Naive thymus-derived CD4-positive, alpha-beta T cell (primary cell): ENCODE results near the gene ULK3. TPM values are rescaled to one million over a fixed set of nuclear protein-coding genes. Genes with fewer than 3 reads are reported as not detected.

Source experiments
- microRNA-seq: library from miRNA; unstranded; fragments of <30 nt; microRNA quantifications from one replicate; pipeline ENCODE4 v1.2.0, GENCODE V29; 2022; ENCODE audit warnings: borderline microRNAs expressed
- polyA plus RNA-seq, 2 donors: library from polyadenylated mRNA; unstranded; fragments of 300-500 nt; fragmentation: Illumina TruSeq; gene quantifications; one replicate each; pipeline ENCODE4 v1.2.3, GENCODE V29; 2021
- total RNA-seq, 6 experiments: library from RNA in 5 of 6; stranded (reverse) in 5 of 6; gene quantifications; 1 replicate in 5 of 6; 2 replicates in 1 of 6; pipeline ENCODE4 v1.2.3 and lab custom pipeline; 2021 to 2026

Gene ULK3
- total and polyA plus RNA-seq, 7 experiments from 2014 or later, result 15.4 to 106 (median 54.8) TPM

Small RNAs within 50 kb of the gene (microRNA-seq; reads per million reads assigned to microRNA genes)
- gene MIR4513, result not detected
- gene MIR6882, result 1.6 reads per million

Other genes with a start within 250 kb of the ULK3 start
- gene CLK3, start 227.3 kb downstream of the ULK3 start, total RNA-seq, result 100 to 1,000 TPM; 131 to 273 (median 177) TPM
- 100 to 1,000 TPM in 1 of 2 donors, 10 to 100 TPM in 1; 57.8 to 104 TPM for gene CLK3, start 227.3 kb downstream of the ULK3 start, polyA plus RNA-seq
- gene EDC3, start 147.1 kb downstream of the ULK3 start, total RNA-seq, result 10 to 100 TPM; 29.0 to 45.3 (median 38.7) TPM
- gene EDC3, start 147.1 kb downstream of the ULK3 start, polyA plus RNA-seq, result 10 to 100 TPM; 25.3 to 34.2 TPM
- gene CYP1A1, start 117.6 kb downstream of the ULK3 start, total RNA-seq, result under 1 TPM in 1 of 5 experiments, not detected in 4; 0.63 TPM
- not detected for gene CYP1A1, start 117.6 kb downstream of the ULK3 start, polyA plus RNA-seq
- gene CYP1A2, start 94.3 kb downstream of the ULK3 start, total RNA-seq, result not detected
- gene CYP1A2, start 94.3 kb downstream of the ULK3 start, polyA plus RNA-seq, result not detected
- 100 to 1,000 TPM; 163 to 421 (median 228) TPM for gene CSK, start 61.1 kb downstream of the ULK3 start, total RNA-seq
- 100 to 1,000 TPM in 1 of 2 donors, 10 to 100 TPM in 1; 67.7 to 144 TPM for gene CSK, start 61.1 kb downstream of the ULK3 start, polyA plus RNA-seq
- 1 to 10 TPM in 4 of 5 experiments, under 1 TPM in 1; 0.35 to 2.4 (median 1.3) TPM for gene LMAN1L, start 30.3 kb downstream of the ULK3 start, total RNA-seq
- gene LMAN1L, start 30.3 kb downstream of the ULK3 start, polyA plus RNA-seq, result not detected
- gene CPLX3, start 16.5 kb downstream of the ULK3 start, total RNA-seq, result under 1 TPM in 2 of 5 experiments, not detected in 3; 0.27 to 0.60 TPM
- gene CPLX3, start 16.5 kb downstream of the ULK3 start, polyA plus RNA-seq, result not detected
- 100 to 1,000 TPM in 3 of 5 experiments, 10 to 100 TPM in 2; 78.9 to 130 (median 116) TPM for gene SCAMP2, start 30.2 kb upstream of the ULK3 start, total RNA-seq
- 100 to 1,000 TPM; 131 to 141 TPM for gene SCAMP2, start 30.2 kb upstream of the ULK3 start, polyA plus RNA-seq
- 10 to 100 TPM; 34.0 to 97.8 (median 80.6) TPM for gene MPI, start 46.9 kb upstream of the ULK3 start, total RNA-seq
- gene MPI, start 46.9 kb upstream of the ULK3 start, polyA plus RNA-seq, result 10 to 100 TPM; 92.5 to 98.3 TPM
- gene FAM219B, start 63.7 kb upstream of the ULK3 start, total RNA-seq, result 100 to 1,000 TPM in 2 of 5 experiments, 10 to 100 TPM in 3; 40.5 to 111 (median 99.6) TPM
- gene FAM219B, start 63.7 kb upstream of the ULK3 start, polyA plus RNA-seq, result 10 to 100 TPM; 20.2 to 27.7 TPM
- 100 to 1,000 TPM in 1 of 5 experiments, 10 to 100 TPM in 4; 44.4 to 210 (median 59.2) TPM for gene COX5A, start 94.9 kb upstream of the ULK3 start, total RNA-seq
- gene COX5A, start 94.9 kb upstream of the ULK3 start, polyA plus RNA-seq, result 100 to 1,000 TPM; 239 to 242 TPM
- gene RPP25, start 113.6 kb upstream of the ULK3 start, total RNA-seq, result 1 to 10 TPM in 4 of 5 experiments, under 1 TPM in 1; 0.95 to 5.8 (median 3.3) TPM
- 1 to 10 TPM; 4.0 to 5.5 TPM for gene RPP25, start 113.6 kb upstream of the ULK3 start, polyA plus RNA-seq
- gene SCAMP5, start 152.4 kb upstream of the ULK3 start, total RNA-seq, result 1 to 10 TPM in 2 of 5 experiments, under 1 TPM in 3; 0.35 to 9.5 (median 0.87) TPM
- under 1 TPM; 0.06 to 0.15 TPM for gene SCAMP5, start 152.4 kb upstream of the ULK3 start, polyA plus RNA-seq
- gene PPCDC, start 180.4 kb upstream of the ULK3 start, total RNA-seq, result 10 to 100 TPM; 11.7 to 31.3 (median 17.1) TPM
- gene PPCDC, start 180.4 kb upstream of the ULK3 start, polyA plus RNA-seq, result 10 to 100 TPM; 12.4 to 14.5 TPM